Measurements from ENCODE around the gene C1orf21.

C1orf21 gene

GRCh38 chr1:184416946-184417345 lies 30.1 kb downstream of the C1orf21 start:
- no peak for DNase-seq (ENCODE audit: low read depth)

GRCh38 chr1:184417916-184418315 lies 31.1 kb downstream of the C1orf21 start:
- no peak for DNase-seq (ENCODE audit: low read depth)

GRCh38 chr1:184418652-184419349 lies 32.0 kb downstream of the C1orf21 start:
- no peak for DNase-seq (ENCODE audit: low read depth)

- no peak for DNase-seq (ENCODE audit: low read depth)
These were observed 32.7 kb downstream of the C1orf21 start for GRCh38 chr1:184419350-184420161.

- no peak for DNase-seq (ENCODE audit: low read depth)
These were observed 35.8 kb downstream of the C1orf21 start for GRCh38 chr1:184422490-184423233.

GRCh38 chr1:184423649-184424048 lies 36.8 kb downstream of the C1orf21 start:
- no peak for DNase-seq (ENCODE audit: low read depth)

GRCh38 chr1:184424157-184424556 lies 37.3 kb downstream of the C1orf21 start:
- no peak for DNase-seq (ENCODE audit: low read depth)

GRCh38 chr1:184424945-184425344 lies 38.1 kb downstream of the C1orf21 start:
- DNase-seq (ENCODE audit: low read depth): no peak

GRCh38 chr1:184425449-184426277 lies 38.8 kb downstream of the C1orf21 start:
- no peak for DNase-seq (ENCODE audit: low read depth)

- DNase-seq (ENCODE audit: low read depth): no peak
These were observed 39.4 kb downstream of the C1orf21 start for GRCh38 chr1:184426278-184426674.

- no peak for DNase-seq (ENCODE audit: low read depth)
These were observed 40.9 kb downstream of the C1orf21 start for GRCh38 chr1:184427722-184428121.

GRCh38 chr1:184428604-184429003 lies 41.8 kb downstream of the C1orf21 start:
- DNase-seq (ENCODE audit: low read depth): no peak

GRCh38 chr1:184429335-184429734 lies 42.5 kb downstream of the C1orf21 start:
- DNase-seq (ENCODE audit: low read depth): no peak

GRCh38 chr1:184433956-184434502 lies 47.2 kb downstream of the C1orf21 start:
- no peak for DNase-seq (ENCODE audit: low read depth)

GRCh38 chr1:184437291-184437690 lies 50.5 kb downstream of the C1orf21 start:
- no peak for DNase-seq (ENCODE audit: low read depth)

GRCh38 chr1:184438363-184438762 lies 51.5 kb downstream of the C1orf21 start:
- DNase-seq (ENCODE audit: low read depth): no peak

- no peak for DNase-seq (ENCODE audit: low read depth)
These were observed 55.4 kb downstream of the C1orf21 start for GRCh38 chr1:184442260-184442659.

- no peak for DNase-seq (ENCODE audit: low read depth)
These were observed 56.4 kb downstream of the C1orf21 start for GRCh38 chr1:184443201-184443600.

- DNase-seq (ENCODE audit: low read depth): no peak
These were observed 56.8 kb downstream of the C1orf21 start for GRCh38 chr1:184443624-184444023.

GRCh38 chr1:184445997-184446396 lies 59.2 kb downstream of the C1orf21 start:
- DNase-seq (ENCODE audit: low read depth): no peak

GRCh38 chr1:184447651-184448185 lies 60.9 kb downstream of the C1orf21 start:
- no peak for DNase-seq (ENCODE audit: low read depth)

Data from activated T-helper 9 cell treated with anti-CD3 and anti-CD28 coated beads, Interleukin-2, amount 50 U/mL, for 16 hours (primary cell).